Esophagus muscularis mucosa (tissue), 4 donors: ENCODE data around the gene OR56A4. TPM values are rescaled to one million over a fixed set of nuclear protein-coding genes. Genes with fewer than 3 reads are reported as not detected.

Experiments
- DNase-seq: peaks from one replicate; pipeline ENCODE4 v3.0.0-alpha.2; 2017; ENCODE audit errors: extremely low spot score
- H3K27ac ChIP-seq, 4 donors: fragments of 200-600 bp; sonication (generic); replicated peaks in 1 of 4; 1 replicate in 3 of 4; 2 replicates in 1 of 4; pipeline ENCODE4 v1.5.1; 2016 to 2019; ENCODE audit warnings: mild to moderate bottlenecking in 1 of 4
- H3K27me3 ChIP-seq, 4 donors: fragments of 200-600 bp; sonication (generic); one replicate each; pipeline versions ENCODE4 v1.5.1 to v1.6.0; 2016 to 2019
- H3K36me3 ChIP-seq, 4 donors: fragments of 200-600 bp; sonication (generic); one replicate each; pipeline ENCODE4 v1.5.1; 2016 to 2019
- H3K4me1 ChIP-seq, 4 donors: fragments of 200-600 bp; sonication (generic); one replicate each; pipeline ENCODE4 v1.5.1; 2016 to 2019
- H3K4me3 ChIP-seq, 4 donors: fragments of 200-600 bp; sonication (generic); 1 replicate in 2 of 4; 2 replicates in 2 of 4; pipeline ENCODE4 v1.5.1; 2016 to 2019; ENCODE audit warnings: mild to moderate bottlenecking in 4 of 4, moderate library complexity in 1 of 4
- H3K9me3 ChIP-seq, 4 donors: fragments of 200-600 bp; sonication (generic); 1 replicate in 3 of 4; 2 replicates in 1 of 4; pipeline ENCODE4 v1.5.1; 2016 to 2019
- CTCF ChIP-seq, 3 experiments: fragments of 200-600 bp in 2 of 3; fragments of 450-650 bp in 1 of 3; sonication (generic) in 2 of 3; IDR thresholded peaks; one replicate each; pipeline ENCODE4 v1.5.1; 2017 to 2019; ENCODE audit warnings: antibody characterized with exemption in 3 of 3, mild to moderate bottlenecking in 2 of 3, moderate library complexity in 1 of 3
- EP300 ChIP-seq: sonication (generic); formaldehyde crosslinking; IDR thresholded peaks from one replicate; pipeline ENCODE4 v1.6.1; 2017; ENCODE audit warnings: antibody characterized with exemption
- POLR2A ChIP-seq: fragments of 450-650 bp; IDR thresholded peaks from one replicate; pipeline ENCODE4 v1.6.1; 2017; ENCODE audit warnings: antibody characterized with exemption, moderate library complexity, mild to moderate bottlenecking, low read depth
- POLR2AphosphoS5 ChIP-seq, 2 donors: sonication (generic); formaldehyde crosslinking; IDR thresholded peaks; one replicate each; pipeline ENCODE4 v1.6.1; 2017; ENCODE audit warnings: antibody characterized with exemption in 2 of 2
- WGBS: methylation state at CpG from one replicate; pipeline ENCODE4 v1.1.5; 2018; 5-methylcytosine and 5-hydroxymethylcytosine counted together
- intact Hi-C: fragments of 100-400 bp; cut with DNase I; formaldehyde crosslinking; loops from one replicate; pipeline ENCODE4 v1.15.1; 2023
- total RNA-seq, 4 donors: library from RNA; depleted of rRNA; stranded (reverse); fragments of >200 nt; gene quantifications; one replicate each; pipeline versions ENCODE4 v1.1.0 to v1.2.1, GENCODE V29; 2016

Gene OR56A4
- total RNA-seq, 4 donors from 2014 or later, result not detected

- Histone ChIP-seq H3K9me3 (no peaks in the 10 kb centered on the region), H3K4me1 (no peaks in the 10 kb centered on the region), H3K4me3 (no peak overlapping the region), H3K27me3 (no peaks in the 10 kb centered on the region), H3K36me3 (no peaks in the 10 kb centered on the region), H3K27ac (no peak overlapping the region)
- TF ChIP-seq CTCF (IDR thresholded peaks at IDR 0.05) (peak in 2 of 3 experiments; percentile 17 to 41), POLR2A (no peak)
- intact Hi-C loops, result no loop called here
- 60% methylated on average over 3 of the region's 3 CpGs for WGBS
- DNase-seq, result no peak
Observed at GRCh38 chr11:5992604-5993251, 14.0 kb downstream of the OR56A4 start.

- no peak for DNase-seq
- no peak overlapping the region for H3K27ac ChIP-seq
- intact Hi-C loops, result no loop called here
- H3K4me1 ChIP-seq, result no peaks in the 10 kb centered on the region
- 63% methylated on average over 3 of the region's 3 CpGs for WGBS
- no peaks in the 10 kb centered on the region for H3K27me3 ChIP-seq
- no peaks in the 10 kb centered on the region for H3K36me3 ChIP-seq
- H3K9me3 ChIP-seq, result no peaks in the 10 kb centered on the region
- TF ChIP-seq POLR2AphosphoS5 (IDR thresholded peaks at IDR 0.05) (no peak), POLR2A (no peak), CTCF (IDR thresholded peaks at IDR 0.05) (no peak), EP300 (no peak)
- no peak overlapping the region for H3K4me3 ChIP-seq
Observed at GRCh38 chr11:5992150-5992549, 14.6 kb downstream of the OR56A4 start.

GRCh38 chr11:5989203-5989602, 17.5 kb downstream of the OR56A4 start:
- H3K27ac ChIP-seq, result no peak overlapping the region
- H3K27me3 ChIP-seq, result no peaks in the 10 kb centered on the region
- no peak for DNase-seq
- no peaks in the 10 kb centered on the region for H3K36me3 ChIP-seq
- TF ChIP-seq EP300 (no peak), CTCF (IDR thresholded peaks at IDR 0.05) (no peak), POLR2AphosphoS5 (IDR thresholded peaks at IDR 0.05) (no peak), POLR2A (no peak)
- intact Hi-C loops, result no loop called here
- H3K4me3 ChIP-seq, result no peak overlapping the region
- H3K9me3 ChIP-seq, result no peaks in the 10 kb centered on the region
- H3K4me1 ChIP-seq, result no peaks in the 10 kb centered on the region
- 77% methylated on average over 4 of the region's 4 CpGs for WGBS

GRCh38 chr11:5986885-5987284, 19.9 kb downstream of the OR56A4 start, which contains the start of gene OR52L1:
TSS of gene OR52L1 (minus strand) at chr11:5986985. CDS start at chr11:5986930, 55 bp downstream.
- Histone ChIP-seq H3K9me3 (no peaks in the 10 kb centered on the region), H3K4me1 (no peaks in the 10 kb centered on the region), H3K4me3 (no peak within 1 kb of the TSS), H3K27me3 (no peaks in the 10 kb centered on the region), H3K27ac (no peak within 1 kb of the TSS), H3K36me3 (no peaks in the 10 kb centered on the region)
- DNase-seq, result no peak
- TF ChIP-seq POLR2A (no peak), POLR2AphosphoS5 (IDR thresholded peaks at IDR 0.05) (no peak), CTCF (IDR thresholded peaks at IDR 0.05) (no peak), EP300 (no peak)
- 42% methylated on average over 1 of the region's 1 CpG for WGBS
- intact Hi-C loops, result no loop called here

GRCh38 chr11:5983443-5983842, 23.3 kb downstream of the OR56A4 start:
- Histone ChIP-seq H3K9me3 (peaks cover 0 to 4% (median 0%) of the 10 kb centered on the region in 4 donors), H3K4me3 (no peak overlapping the region), H3K4me1 (no peaks in the 10 kb centered on the region), H3K27me3 (no peaks in the 10 kb centered on the region), H3K36me3 (no peaks in the 10 kb centered on the region), H3K27ac (no peak overlapping the region)
- TF ChIP-seq CTCF (IDR thresholded peaks at IDR 0.05) (no peak), EP300 (no peak), POLR2AphosphoS5 (IDR thresholded peaks at IDR 0.05) (no peak), POLR2A (no peak)
- intact Hi-C loops, result no loop called here
- no peak for DNase-seq
- WGBS, result 28% methylated on average over 1 of the region's 1 CpG
